Measurements from ENCODE around the gene BRIP1. TPM values are rescaled to one million over a fixed set of nuclear protein-coding genes. Genes with fewer than 3 reads are reported as not detected.
"Not testable (repeated sequence)": the region's sequence is repeated elsewhere in the genome, so short reads cannot be mapped to it uniquely, and the experiment has no call there.

The BRIP1 gene
- total RNA-seq, 1 donor from 2014 or later, result 2.4 TPM

- Mint-ChIP-seq H3K27me3 (ENCODE audit: unreplicated experiment) (no peaks in the 10 kb centered on the region), H3K36me3 (ENCODE audit: unreplicated experiment) (no peaks in the 10 kb centered on the region), H3K4me1 (ENCODE audit: low read depth, unreplicated experiment) (no peaks in the 10 kb centered on the region), H3K4me3 (ENCODE audit: unreplicated experiment) (no peak overlapping the region), H3K9me3 (ENCODE audit: unreplicated experiment) (peaks cover 4% of the 10 kb centered on the region), H3K27ac (ENCODE audit: unreplicated experiment) (no peak overlapping the region)
- no peak for TF ChIP-seq CTCF (IDR thresholded peaks at IDR 0.05; ENCODE audit: partially characterized antibody, unreplicated experiment)
- no peak for DNase-seq
Observed at GRCh38 chr17:61821655-61822054, 41.7 kb downstream of the BRIP1 start.

- H3K36me3 Mint-ChIP-seq (ENCODE audit: unreplicated experiment); H3K9me3 Mint-ChIP-seq (ENCODE audit: unreplicated experiment); H3K27me3 Mint-ChIP-seq (ENCODE audit: unreplicated experiment); H3K27ac Mint-ChIP-seq (ENCODE audit: unreplicated experiment); H3K4me1 Mint-ChIP-seq (ENCODE audit: low read depth, unreplicated experiment); H3K4me3 Mint-ChIP-seq (ENCODE audit: unreplicated experiment); DNase-seq: not testable (repeated sequence)
Observed at GRCh38 chr17:61819265-61819664, 44.1 kb downstream of the BRIP1 start.

- TF ChIP-seq CTCF (IDR thresholded peaks at IDR 0.05; ENCODE audit: partially characterized antibody, unreplicated experiment), result no peak
- H3K9me3 Mint-ChIP-seq (ENCODE audit: unreplicated experiment), result peaks cover 4% of the 10 kb centered on the region
- H3K27me3 Mint-ChIP-seq (ENCODE audit: unreplicated experiment), result no peaks in the 10 kb centered on the region
- H3K4me3 Mint-ChIP-seq (ENCODE audit: unreplicated experiment), result no peak overlapping the region
- H3K27ac Mint-ChIP-seq (ENCODE audit: unreplicated experiment), result no peak overlapping the region
- no peak for DNase-seq
- H3K36me3 Mint-ChIP-seq (ENCODE audit: unreplicated experiment), result no peaks in the 10 kb centered on the region
- H3K4me1 Mint-ChIP-seq (ENCODE audit: low read depth, unreplicated experiment), result no peaks in the 10 kb centered on the region
Observed at GRCh38 chr17:61818225-61818624, 45.1 kb downstream of the BRIP1 start.

- Mint-ChIP-seq H3K27me3 (ENCODE audit: unreplicated experiment) (no peaks in the 10 kb centered on the region), H3K4me3 (ENCODE audit: unreplicated experiment) (no peak overlapping the region), H3K36me3 (ENCODE audit: unreplicated experiment) (no peaks in the 10 kb centered on the region), H3K27ac (ENCODE audit: unreplicated experiment) (no peak overlapping the region), H3K9me3 (ENCODE audit: unreplicated experiment) (peaks cover 4% of the 10 kb centered on the region), H3K4me1 (ENCODE audit: low read depth, unreplicated experiment) (no peaks in the 10 kb centered on the region)
- TF ChIP-seq CTCF (IDR thresholded peaks at IDR 0.05; ENCODE audit: partially characterized antibody, unreplicated experiment), result no peak
- DNase-seq, result no peak
Observed at GRCh38 chr17:61817452-61817851, 45.9 kb downstream of the BRIP1 start.

- DNase-seq, result no peak
- TF ChIP-seq CTCF (IDR thresholded peaks at IDR 0.05; ENCODE audit: partially characterized antibody, unreplicated experiment), result no peak
- peaks cover under 1% of the 10 kb centered on the region for H3K9me3 Mint-ChIP-seq (ENCODE audit: unreplicated experiment)
- no peak overlapping the region for H3K4me3 Mint-ChIP-seq (ENCODE audit: unreplicated experiment)
- no peaks in the 10 kb centered on the region for H3K27me3 Mint-ChIP-seq (ENCODE audit: unreplicated experiment)
- H3K4me1 Mint-ChIP-seq (ENCODE audit: low read depth, unreplicated experiment), result no peaks in the 10 kb centered on the region
- H3K27ac Mint-ChIP-seq (ENCODE audit: unreplicated experiment), result no peak overlapping the region
- no peaks in the 10 kb centered on the region for H3K36me3 Mint-ChIP-seq (ENCODE audit: unreplicated experiment)
Observed at GRCh38 chr17:61816538-61816937, 46.8 kb downstream of the BRIP1 start.

All from glutamatergic neuron (in vitro differentiated cells).